MV-4-11 (cell line): ENCODE results near the gene AGPAT3.
"Not testable (repeated sequence)": the region's sequence is repeated elsewhere in the genome, so short reads cannot be mapped to it uniquely, and the experiment has no call there.

Experiments used
- DNase-seq: peaks from one replicate; lab custom pipeline; 2025; lab: John Stamatoyannopoulos, UW

AGPAT3 gene

DNA sequence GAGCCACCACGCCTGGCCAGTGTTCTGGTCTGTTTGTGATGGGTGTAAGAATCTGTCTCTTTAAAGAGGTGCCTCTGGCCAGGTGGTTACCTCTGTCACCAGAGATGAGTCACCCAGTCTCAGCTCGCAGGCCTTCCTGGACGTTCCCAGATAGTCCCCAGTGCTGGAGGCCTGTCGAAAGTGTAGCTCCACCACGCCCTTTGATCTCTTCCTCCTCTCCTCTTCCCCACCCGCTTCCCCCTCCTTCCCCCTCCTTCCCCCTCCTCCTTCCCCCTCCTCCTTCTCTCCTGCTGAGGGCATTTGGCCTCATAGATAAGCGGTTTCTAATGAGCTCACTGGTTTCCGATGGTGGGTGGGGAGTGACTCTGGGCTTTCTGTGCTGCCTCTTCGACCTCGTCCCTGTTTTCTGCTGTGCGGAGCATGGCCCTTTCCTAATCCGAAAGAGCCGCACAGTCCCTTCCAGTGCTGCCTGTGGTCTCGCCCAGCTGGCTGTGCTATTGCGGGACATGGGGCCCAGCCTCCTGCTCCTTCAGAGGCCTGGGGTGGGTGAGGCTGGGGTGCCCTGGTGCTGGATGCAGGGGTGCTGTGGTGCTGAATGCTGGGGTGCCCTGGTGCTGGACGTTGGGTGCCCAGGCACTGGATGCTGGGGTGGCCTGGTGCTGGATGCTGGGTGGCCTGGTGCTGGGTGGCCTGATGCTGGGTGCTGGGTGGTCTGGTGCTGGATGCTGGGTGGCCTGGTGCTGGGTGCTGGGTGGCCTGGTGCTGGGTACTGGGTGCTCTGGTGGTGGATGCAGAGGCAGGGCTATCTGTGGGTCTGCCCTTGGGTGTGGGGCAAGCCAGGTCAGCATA, 19.2 kb downstream of the AGPAT3 start:
- DNase-seq: peak; percentile 16

DNA sequence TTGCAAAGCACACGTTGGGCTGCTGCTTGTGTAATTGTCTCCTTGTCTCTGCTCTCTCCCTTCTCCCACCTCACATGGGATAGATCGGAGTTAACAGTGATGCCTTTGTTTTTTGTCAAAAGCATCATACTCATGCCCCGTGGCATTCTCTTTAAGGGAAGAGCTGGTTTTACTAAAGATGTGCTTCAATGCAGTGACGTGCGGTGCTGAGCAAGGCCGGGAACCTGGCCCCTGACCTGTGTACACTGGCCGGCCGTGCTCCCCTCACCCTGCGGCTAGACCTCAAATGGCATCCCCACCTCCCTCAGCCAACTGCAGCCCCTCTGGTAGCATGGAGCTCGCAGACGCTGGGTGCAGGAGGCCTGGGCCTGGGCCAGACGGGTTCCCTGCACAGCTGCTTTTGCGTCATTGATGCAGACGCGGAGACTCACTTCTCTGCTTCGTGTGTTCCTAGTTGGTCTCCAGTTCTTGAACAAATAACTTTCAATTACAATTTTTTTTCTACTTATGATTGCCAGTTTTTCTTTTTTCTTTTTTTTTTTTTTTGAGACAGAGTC, 19.9 kb downstream of the AGPAT3 start:
- DNase-seq: no peak

DNA sequence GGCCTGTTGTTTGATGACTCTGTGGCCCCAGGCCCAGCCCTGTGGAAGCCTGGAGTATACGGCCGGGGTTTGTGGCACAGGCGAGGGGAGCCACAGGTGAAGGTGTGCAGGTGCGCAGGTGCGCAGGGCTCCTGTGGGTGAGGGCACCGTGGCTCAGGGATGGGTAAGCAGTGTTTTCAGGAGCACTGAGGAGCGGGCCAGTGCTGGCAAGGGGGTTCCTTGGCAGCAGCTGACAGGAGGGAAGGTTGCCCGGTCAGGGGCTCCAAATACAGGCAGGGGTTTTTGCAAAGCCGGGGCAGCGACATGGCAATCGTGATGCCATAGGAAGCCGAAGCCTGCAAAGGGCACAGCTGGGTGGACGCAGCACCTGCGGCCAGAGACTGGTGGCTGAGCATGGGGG, 20.7 kb downstream of the AGPAT3 start:
- no peak for DNase-seq

DNA sequence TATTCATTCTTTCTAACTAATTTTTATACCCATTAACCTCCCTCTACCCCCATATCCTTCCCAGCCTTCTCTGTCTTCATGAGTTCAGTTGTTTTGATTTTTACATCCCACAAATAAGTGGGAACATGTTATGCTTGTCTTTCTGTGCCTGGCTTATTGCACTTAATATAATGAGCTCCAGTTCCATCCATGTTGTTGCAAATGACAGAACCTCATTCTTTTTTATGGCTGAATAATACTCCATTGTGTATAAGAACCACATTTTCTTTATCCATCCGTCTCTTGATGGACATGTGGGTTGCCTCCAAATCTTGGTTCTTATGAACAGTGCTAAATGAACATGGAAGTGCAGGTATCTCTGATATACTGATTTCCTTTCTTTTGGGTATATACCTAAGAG, 21.5 kb downstream of the AGPAT3 start:
- no peak for DNase-seq

DNA sequence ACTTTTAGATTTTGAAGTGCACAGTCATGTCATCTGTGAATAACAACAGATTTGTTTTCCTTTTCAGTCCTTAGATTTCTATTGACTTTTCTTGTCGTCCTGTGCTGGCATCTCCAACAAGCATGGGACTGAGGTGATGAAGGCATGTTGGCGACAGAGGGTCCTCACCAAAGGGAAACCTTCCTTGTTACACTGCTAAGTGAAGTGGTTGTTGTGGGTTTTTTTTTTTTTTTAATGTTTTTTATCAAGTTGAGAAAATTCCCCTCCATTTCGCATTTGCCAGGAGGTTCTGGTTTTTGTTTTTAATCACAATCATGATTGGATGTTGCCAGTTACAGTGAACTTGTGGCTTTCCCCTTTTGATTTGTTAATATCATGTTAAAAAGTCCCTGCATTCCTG, 24.0 kb downstream of the AGPAT3 start:
- DNase-seq: no peak

DNA sequence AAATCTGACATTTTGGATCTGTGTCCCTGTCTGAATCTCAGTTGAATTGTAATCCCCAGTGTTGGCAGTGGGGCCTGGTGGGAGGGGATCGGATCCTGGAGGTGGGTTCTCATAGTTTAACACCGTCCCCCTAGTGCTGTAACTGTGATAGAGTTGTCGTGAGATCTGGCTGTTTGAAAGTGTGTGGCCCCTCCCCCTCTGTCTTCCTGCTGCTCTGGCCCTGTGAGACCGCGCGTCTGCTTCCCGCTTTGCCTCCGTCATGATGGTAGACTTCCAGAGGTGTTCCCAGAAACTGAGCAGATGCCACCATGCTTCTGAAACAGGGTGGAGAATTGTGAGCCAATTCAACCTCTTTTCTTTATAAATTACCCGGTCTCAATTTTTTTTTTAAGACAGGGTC, 25.0 kb downstream of the AGPAT3 start:
- DNase-seq: no peak

DNA sequence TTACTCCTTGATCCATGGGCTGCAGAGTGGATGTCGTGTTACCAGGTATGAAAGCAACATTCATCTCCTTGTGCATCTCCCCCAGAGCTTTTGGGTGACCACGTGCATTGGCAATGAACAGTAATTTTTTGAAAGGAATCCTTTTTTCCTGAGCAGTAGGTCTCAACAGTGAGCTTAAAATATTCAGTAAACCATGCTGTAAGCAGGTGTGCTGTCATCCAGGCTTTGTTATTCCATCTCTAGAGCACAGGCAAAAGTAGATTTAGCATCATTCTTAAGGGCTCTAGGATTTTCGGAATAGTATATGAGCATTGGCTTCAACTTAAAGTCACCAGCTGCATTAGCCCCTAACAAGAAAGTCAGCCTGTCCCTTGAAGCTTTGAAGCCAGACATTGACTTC, 27.3 kb downstream of the AGPAT3 start:
- no peak for DNase-seq

DNA sequence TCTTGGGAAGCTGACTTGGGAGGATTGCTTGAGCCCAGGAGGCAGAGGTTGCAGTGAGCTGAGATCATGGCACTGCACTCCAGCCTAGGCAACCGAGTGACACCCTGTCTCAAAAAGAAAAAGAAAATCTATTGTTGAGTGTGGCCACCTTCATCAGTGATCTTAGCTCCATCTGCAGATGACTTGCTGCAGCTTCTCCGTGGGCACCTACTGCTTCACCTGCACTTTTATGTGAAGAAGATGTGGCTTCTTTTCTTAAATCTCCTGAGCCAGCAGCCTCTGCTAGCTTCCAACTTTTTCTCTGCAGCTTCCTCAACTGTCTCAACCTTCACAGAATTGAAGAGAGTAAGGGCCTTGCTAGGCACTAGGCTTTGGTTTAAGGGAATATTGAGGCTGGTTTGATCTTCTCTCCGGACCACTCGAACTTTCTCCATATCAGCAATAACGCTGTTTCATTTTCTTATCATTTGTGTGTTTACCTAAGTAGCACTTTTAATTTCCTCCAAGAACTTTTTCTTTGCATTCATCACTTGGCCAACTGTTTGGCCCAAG, 28.0 kb downstream of the AGPAT3 start:
- no peak for DNase-seq

DNA sequence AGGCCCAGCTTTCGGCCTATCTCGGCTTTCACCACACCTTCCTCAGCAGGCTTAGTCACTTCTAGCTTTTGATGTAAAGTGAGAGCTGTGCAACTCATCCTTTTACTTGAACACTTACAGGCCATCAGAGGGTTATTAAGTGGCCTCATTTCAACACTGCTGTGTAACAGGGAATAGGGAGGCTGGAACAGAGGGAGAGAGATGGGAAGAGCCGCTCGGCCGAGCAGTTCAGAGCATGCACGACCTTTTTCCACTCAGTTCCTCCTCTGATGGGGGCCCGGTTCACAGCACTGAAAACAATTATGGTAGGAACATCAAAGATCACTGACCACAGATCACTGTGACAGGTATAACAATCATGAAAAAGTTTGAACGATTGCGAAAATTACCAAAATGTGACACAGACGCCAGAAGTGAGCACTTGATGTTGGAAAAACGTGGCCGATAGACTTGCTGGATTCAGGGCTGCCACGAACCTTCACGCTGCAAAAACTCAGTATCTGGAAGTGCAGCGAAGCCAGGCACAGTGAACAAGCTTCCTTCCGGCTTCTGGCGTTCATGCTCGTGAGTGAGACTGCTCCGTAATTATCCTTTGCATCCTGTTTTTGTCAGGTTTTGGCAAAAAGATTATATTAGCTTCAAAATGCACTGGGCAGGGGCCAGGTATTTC, 28.6 kb downstream of the AGPAT3 start:
- DNase-seq: no peak

DNA sequence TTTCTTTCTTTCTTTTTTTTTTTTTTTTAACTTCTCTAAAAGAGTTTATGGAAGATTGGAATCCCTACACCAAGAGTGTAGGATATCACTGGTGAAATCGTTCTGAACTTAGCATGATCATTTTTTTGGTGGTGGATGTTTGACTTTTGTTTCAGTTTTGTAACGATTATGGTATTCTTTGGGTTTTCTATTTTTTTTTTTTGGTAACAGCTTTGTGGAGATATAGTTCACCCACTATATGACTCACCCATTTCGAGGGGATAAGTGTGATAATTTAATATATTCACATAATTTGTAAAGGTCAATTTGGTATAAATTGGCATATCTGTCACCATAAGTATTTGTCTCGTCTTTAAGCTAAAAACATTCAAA, 29.2 kb downstream of the AGPAT3 start:
- DNase-seq: no peak

DNA sequence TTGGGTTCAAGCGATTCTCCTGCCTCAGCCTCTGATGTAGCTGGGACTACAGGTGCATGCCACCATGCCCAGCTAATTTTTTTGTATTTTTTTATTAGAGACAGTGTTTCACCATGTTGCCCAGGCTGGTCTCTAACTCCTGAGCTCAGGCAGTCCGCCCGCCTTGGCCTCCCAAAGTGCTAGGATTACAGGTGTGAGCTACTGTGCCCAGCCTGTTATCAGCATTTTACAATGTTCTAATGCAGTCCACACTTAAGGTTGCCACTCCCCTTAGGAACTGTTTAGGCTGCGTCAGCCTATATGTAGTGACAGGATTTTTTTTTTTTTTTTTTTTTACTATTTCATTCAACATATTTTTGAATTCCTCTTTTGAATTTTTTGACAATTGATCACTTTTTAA, 30.2 kb downstream of the AGPAT3 start:
- DNase-seq: no peak

DNA sequence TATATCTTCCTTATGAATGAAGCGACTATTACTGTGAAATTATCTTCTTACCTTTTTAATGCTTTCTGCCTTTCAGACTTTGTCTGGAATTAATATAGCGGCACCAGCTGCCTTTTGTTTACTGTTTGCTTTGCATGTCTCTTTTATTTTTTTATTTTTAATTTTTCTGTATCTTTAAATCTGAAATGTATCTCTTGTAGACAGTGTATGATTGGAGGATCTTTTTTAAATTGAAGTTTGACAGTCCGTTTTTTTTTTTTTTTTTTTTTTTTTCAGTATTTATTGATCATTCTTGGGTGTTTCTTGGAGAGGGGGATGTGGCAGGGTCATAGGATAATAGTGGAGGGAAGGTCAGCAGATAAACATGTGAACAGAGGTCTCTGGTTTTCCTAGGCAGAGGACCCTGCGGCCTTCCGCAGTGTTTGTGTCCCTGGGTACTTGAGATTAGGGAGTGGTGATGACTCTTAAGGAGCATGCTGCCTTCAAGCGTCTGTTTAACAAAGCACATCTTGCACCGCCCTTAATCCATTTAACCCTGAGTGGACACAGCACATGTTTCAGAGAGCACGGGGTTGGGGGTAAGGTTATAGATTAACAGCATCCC, 31.8 kb downstream of the AGPAT3 start:
- DNase-seq: not testable (repeated sequence)

DNA sequence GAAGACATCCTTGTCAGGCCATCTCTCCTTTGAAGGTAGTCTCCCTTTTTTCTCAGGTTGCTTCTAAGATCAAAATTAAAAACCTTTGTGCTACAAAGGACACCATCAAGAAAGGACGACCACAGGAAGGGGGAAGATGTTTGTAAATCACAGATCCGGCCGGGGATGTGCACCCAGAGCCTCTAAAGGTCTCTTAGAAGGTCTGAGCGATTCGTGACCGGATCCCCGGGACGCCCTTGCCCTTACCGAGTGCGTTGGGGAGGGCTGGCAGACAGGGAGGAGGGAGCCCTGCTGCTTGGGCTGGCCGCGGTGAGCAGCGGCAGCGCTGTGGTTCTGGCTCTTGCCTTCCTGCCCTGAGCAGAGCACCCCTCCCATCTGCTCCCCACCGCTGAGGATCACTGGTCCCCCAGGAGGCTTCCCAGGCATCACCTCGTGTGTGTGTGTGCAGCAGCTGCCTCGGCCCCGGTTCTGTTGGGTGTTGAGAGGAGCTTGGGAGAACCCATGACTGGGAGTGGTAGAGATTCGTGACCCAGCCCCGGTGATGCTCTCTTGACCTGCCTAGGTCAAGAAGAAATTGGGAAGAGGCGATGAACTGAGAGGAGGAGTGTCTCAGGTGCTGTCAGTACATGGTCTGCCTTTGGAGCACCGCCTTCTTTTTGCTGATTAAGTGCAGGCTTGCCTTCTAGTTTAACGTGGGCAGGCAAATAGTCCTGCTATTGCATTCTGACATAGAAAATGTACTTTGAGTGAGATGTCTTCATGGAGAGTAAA, 34.5 kb downstream of the AGPAT3 start:
- no peak for DNase-seq

DNA sequence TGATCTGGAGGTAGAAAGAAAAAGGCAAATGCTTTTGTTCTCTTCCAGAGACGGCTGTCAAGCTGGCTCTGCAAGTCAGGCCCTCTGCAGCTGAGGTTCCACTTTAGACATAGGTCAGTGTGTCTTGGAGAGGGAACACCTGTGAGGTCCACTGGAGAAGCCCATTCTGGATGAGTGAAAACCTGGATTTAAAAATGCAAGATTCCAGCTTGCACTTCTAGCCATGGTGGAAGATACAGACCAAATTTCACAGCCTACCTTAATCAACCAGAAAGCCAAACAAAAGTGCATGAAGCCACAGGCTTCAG, 35.0 kb downstream of the AGPAT3 start:
- no peak for DNase-seq

DNA sequence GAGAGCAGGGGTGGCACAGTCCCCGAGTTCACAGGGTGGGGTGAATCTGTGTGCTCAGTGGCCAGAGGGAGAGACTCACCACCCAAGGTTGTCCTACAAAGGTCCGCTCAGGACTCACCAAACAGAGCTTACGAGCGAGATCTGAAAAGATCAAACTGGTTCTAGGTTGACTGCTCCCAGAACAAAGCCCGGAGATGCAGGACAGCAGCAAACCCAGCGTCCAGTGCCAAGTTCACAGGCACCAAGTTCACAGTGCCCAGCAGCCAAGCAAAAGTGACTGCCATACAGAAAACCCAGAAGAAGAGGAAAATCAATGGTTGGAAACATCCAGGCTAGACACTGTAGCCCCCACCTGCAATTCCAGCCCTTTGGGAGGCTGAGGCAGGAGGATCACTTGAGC, 35.7 kb downstream of the AGPAT3 start:
- DNase-seq: no peak

DNA sequence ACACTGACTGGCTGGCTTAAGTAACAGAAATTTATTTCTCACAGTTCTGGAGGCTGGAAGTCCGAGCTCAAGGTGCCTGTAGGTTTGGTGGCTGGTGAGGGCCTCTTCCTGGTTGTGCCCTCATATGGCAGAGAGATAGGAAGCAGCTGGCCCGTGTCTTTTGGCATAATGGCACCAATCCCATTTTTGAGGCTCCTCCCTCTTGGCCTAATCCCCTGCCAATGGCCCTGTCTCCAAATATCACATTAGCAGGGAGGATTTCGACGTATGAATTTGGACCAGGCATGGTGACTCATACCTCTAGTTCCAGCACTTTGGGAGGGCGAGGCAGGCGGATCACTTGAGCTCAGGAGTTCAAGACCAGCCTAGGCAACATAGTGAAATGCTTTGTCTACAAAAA, 37.4 kb downstream of the AGPAT3 start:
- no peak for DNase-seq

DNA sequence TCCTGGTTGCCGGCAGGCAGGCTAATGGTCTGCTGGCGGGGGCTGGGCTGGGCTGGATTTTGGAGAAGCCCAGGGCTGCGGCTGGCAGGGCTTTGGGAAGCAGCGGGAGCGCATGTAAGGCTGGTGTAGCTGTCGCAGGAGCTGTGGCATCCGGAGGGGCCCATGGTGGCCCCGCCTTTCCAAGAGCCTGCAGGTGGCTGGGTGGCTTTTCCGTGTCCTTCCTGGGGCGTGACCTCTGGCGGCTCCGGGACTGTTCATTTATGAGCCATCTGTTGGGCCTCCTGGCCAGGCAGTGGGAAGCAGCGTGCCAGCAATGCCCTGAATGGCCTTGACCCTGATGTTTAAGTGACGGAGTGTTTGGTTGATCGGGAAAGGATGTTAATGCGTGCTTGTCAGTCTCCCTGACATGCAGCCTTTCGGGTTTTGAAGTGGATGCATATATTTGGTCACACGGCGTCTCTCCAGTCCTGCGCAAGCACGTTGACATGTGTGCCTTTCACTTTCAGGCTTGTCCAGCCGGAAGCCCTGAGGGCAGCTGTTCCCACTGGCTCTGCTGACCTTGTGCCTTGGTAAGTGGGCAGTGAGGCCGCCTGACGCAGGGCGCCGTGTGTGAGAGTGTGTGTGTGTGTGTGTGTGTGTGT, 38.5 kb downstream of the AGPAT3 start:
- no peak for DNase-seq

DNA sequence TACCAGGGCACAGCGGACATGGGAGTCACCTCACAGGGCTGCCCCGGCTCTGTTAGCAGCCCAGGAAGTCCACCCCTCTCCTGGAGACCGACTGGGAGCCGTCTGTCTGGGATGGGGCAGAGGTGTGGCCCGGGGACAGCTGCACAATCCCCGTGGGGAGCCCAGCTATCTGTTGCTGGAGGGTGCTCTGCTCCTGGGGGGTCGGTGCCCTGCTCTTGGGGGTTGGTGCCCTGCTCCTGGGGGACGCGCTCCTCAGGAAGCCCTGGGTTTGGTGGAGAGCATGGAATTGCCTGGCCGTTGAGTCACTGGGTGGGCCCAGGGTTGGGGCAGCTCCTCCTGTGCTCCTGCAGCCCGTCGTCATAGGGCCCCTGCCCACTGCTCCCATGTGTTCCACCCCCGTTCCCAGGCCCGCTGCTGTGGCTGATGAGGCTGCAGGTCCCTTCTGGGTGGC, 39.3 kb downstream of the AGPAT3 start:
- DNase-seq: no peak

DNA sequence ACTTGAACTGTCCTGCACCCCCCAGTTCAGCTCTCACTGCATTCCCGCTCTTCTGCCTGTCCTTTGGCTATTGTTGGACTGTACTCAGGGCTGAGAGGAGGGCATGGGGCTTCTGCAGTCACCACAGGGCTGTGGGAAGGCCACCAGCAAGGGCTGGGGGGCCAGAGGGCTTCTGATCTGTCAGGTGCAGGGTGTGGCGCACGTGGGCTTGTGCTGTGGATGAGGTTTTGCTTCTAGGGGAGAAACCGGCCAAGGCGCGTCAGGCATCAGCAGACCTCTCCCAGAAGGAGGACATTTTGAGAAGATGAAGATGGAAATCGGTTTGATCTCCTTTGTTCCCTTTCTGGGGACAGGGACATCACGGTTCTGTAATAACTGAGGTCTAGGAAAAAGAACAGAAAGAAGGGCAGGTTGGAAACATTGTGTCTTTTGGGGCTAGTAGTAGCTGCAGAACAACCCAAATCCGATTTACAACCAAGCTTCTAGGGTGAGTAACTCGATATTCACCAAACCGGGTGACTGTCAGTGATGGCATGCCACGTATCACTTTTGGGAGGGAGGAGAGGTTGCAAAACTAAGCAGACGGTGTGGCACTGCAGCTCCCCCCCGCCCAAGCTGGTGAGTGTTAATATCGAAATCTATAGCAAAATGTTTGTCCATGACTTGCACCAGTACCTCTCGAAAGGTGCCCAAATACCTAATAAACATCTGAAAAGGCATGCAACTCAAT, 40.9 kb downstream of the AGPAT3 start:
- no peak for DNase-seq

DNA sequence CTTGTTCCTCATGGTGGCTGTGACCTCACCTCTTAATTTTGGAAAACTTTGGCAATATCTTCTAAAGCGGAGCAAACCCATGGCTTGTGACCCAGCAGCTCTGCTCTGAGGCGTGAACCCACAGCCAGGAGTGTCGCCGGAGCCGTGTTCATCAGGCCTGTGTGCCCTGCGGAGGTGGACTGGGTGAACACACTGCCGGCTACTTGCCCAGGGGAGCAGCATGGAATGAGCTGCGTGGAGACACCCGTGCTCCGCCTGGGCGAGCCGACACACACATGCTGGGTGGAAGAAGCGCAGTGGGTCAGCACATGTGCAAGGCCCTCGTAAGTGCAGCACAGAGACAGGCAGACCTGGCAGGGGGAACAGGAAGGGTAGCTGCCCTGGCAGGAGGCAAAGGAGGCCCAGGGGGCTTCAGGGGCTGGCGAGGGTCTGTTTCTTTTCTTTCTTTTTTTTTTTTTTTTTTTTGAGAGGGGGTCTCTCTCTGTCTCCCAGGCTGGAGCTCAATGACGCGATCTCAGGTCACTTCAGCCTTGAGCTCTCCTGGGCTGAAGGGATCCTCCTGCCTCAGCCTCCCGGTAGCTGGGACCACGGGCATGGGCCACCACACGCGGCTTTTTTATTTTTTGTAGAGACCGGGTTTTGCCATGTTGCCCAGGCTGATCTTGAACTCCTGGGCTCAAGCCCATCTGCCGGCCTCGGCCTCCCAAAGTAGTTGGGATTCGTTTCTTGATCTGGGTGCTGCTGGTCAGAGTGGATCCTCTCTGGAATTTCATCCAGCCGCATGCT, 41.8 kb downstream of the AGPAT3 start:
- no peak for DNase-seq
